Uterus (tissue), 2 donors: Measurements from ENCODE around the gene CYSRT1.

ENCODE experiments used
- POLR2A ChIP-seq, 2 donors: fragments of 450-650 bp; IDR thresholded peaks; one replicate each; pipeline ENCODE4 v1.6.1; 2016; ENCODE audit warnings: antibody characterized with exemption in 2 of 2, mild to moderate bottlenecking in 1 of 2, moderate library complexity in 1 of 2
- TF ChIP-seq, protein P1 (sequence below), 4 experiments: fragments of 200-600 bp in 2 of 4; fragments of 450-650 bp in 2 of 4; sonication (generic) in 2 of 4; IDR thresholded peaks; one replicate each; pipeline ENCODE4 v1.5.1; 2016 to 2019; ENCODE audit warnings: antibody characterized with exemption in 4 of 4, mild to moderate bottlenecking in 2 of 4, moderate library complexity in 1 of 4

DNA sequence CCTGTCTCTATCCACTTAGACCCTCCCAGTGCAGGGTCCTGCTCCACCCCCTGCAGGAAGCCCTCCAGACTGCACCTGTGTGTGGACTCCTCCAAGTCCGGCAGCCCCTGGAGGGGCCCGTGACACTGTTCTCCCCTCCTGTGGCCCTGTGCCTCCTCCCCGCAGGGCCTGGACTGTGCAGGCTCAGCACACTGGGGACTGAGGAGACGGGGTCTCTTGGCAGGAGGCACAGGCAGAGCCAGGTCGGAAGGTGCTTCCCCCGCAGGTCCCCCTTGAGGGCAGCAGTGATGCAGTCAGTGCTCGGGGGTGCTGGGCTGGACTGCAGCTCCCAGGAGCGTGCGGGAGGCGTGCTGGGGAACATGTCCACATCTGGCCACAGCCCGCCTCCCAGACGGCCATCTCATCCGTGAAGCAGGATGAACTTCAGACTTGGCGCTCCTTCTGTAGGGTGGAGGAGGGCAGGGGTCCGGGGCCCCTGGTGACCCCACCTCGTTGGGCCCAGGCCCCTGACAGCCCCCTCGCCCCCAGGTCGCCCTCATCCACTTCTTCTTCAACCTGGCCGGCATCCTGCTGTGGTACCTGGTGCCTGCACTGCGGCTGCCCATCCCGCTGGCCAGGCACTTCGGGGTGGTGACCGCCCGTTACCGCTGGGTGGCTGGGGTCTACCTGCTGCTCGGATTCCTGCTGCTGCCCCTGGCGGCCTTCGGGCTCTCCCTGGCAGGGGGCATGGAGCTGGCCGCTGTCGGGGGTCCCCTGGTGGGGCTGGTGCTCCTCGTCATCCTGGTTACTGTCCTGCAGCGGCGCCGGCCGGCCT, 10.7 kb downstream of the CYSRT1 start:
- TF ChIP-seq, protein P1, sequence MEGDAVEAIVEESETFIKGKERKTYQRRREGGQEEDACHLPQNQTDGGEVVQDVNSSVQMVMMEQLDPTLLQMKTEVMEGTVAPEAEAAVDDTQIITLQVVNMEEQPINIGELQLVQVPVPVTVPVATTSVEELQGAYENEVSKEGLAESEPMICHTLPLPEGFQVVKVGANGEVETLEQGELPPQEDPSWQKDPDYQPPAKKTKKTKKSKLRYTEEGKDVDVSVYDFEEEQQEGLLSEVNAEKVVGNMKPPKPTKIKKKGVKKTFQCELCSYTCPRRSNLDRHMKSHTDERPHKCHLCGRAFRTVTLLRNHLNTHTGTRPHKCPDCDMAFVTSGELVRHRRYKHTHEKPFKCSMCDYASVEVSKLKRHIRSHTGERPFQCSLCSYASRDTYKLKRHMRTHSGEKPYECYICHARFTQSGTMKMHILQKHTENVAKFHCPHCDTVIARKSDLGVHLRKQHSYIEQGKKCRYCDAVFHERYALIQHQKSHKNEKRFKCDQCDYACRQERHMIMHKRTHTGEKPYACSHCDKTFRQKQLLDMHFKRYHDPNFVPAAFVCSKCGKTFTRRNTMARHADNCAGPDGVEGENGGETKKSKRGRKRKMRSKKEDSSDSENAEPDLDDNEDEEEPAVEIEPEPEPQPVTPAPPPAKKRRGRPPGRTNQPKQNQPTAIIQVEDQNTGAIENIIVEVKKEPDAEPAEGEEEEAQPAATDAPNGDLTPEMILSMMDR (IDR thresholded peaks at IDR 0.05): no peak
- no peak for TF ChIP-seq POLR2A (IDR thresholded peaks at IDR 0.05)
